Ishikawa (cell line): Measurements from ENCODE around the gene CA14.

ENCODE experiments used
- CEBPB ChIP-seq: IDR thresholded peaks from 2 replicates; pipeline ENCODE4 v1.6.1; 2012
- CREB1 ChIP-seq: IDR thresholded peaks from 2 replicates; pipeline ENCODE4 v1.6.1; 2012; ENCODE audit warnings: low read depth
- EGR1 ChIP-seq: IDR thresholded peaks from 2 replicates; pipeline ENCODE4 v1.6.1; 2012
- EP300 ChIP-seq: IDR thresholded peaks from 2 replicates; pipeline ENCODE4 v1.6.1; 2012; ENCODE audit warnings: borderline replicate concordance
- FOXM1 ChIP-seq: IDR thresholded peaks from 2 replicates; pipeline ENCODE4 v1.6.1; 2012; ENCODE audit warnings: low read depth, borderline replicate concordance
- NFIC ChIP-seq: IDR thresholded peaks from 2 replicates; pipeline ENCODE4 v1.6.1; 2012
- RAD21 ChIP-seq: IDR thresholded peaks from 2 replicates; pipeline ENCODE4 v1.6.1; 2012; ENCODE audit warnings: low read depth
- TAF1 ChIP-seq: IDR thresholded peaks from 2 replicates; pipeline ENCODE4 v1.6.1; 2012; ENCODE audit warnings: low read depth, mild to moderate bottlenecking
- TCF12 ChIP-seq: IDR thresholded peaks from 2 replicates; pipeline ENCODE4 v1.6.1; 2012; ENCODE audit warnings: low read depth
- TEAD4 ChIP-seq: IDR thresholded peaks from 2 replicates; pipeline ENCODE4 v1.6.1; 2012
- YY1 ChIP-seq: IDR thresholded peaks from 2 replicates; pipeline ENCODE4 v1.6.1; 2012; ENCODE audit warnings: low read depth
- ZBTB7A ChIP-seq: IDR thresholded peaks from 2 replicates; pipeline ENCODE4 v1.6.1; 2012; ENCODE audit warnings: low read depth
- TF ChIP-seq, protein P1 (sequence below): IDR thresholded peaks from 2 replicates; pipeline ENCODE4 v1.6.1; 2012
- TF ChIP-seq, protein P2 (sequence below): IDR thresholded peaks from 2 replicates; pipeline ENCODE4 v1.6.1; 2012
- TF ChIP-seq, protein P3 (sequence below): IDR thresholded peaks from 2 replicates; pipeline ENCODE4 v1.6.1; 2012; ENCODE audit warnings: low read depth, mild to moderate bottlenecking

Gene CA14

GRCh38 chr1:150213170-150214098, 44.1 kb upstream of the CA14 start:
- TF ChIP-seq RAD21, result peak; percentile 16; the same call in 1 of the 2 replicates
- TF ChIP-seq TAF1, result peak; percentile 38; the same call in 1 of the 2 replicates
- TF ChIP-seq ZBTB7A, result no peak
- TF ChIP-seq, protein P1, sequence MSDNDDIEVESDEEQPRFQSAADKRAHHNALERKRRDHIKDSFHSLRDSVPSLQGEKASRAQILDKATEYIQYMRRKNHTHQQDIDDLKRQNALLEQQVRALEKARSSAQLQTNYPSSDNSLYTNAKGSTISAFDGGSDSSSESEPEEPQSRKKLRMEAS, result peak; percentile 47
- TF ChIP-seq, protein P2, sequence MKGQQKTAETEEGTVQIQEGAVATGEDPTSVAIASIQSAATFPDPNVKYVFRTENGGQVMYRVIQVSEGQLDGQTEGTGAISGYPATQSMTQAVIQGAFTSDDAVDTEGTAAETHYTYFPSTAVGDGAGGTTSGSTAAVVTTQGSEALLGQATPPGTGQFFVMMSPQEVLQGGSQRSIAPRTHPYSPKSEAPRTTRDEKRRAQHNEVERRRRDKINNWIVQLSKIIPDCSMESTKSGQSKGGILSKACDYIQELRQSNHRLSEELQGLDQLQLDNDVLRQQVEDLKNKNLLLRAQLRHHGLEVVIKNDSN, result peak; percentile 93

DNA sequence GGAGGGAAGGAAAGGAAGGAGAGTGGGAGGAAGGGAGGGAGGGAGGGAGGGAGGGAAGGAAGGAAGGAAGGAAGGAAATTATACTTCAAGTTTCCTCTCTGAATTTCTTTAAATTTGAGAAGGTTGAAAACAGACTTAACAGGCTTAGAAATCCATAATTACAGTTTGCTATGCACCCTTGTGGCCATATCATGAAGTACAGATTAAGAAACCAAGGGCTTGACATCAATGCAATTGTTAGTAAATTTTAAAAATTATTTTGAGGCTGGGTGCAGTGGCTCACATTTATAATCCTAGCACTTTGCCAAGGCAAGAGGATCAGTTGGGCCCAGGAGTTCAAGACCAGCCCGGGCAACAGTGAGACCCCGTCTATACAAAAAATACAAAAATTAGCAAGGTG, 36.0 kb upstream of the CA14 start:
- TF ChIP-seq CREB1 (no peak), TAF1 (no peak), EGR1 (no peak), RAD21 (peak; percentile 22; the same call in 1 of the 2 replicates), ZBTB7A (no peak)
- TF ChIP-seq, protein P1, result no peak
- TF ChIP-seq, protein P2, result no peak

GRCh38 chr1:150224983-150225382, 32.6 kb upstream of the CA14 start:
- no peak for TF ChIP-seq FOXM1
- TF ChIP-seq, protein P2, result no peak
- no peak for TF ChIP-seq EGR1
- TF ChIP-seq, protein P1, result no peak
- no peak for TF ChIP-seq TEAD4
- TF ChIP-seq, protein P3, sequence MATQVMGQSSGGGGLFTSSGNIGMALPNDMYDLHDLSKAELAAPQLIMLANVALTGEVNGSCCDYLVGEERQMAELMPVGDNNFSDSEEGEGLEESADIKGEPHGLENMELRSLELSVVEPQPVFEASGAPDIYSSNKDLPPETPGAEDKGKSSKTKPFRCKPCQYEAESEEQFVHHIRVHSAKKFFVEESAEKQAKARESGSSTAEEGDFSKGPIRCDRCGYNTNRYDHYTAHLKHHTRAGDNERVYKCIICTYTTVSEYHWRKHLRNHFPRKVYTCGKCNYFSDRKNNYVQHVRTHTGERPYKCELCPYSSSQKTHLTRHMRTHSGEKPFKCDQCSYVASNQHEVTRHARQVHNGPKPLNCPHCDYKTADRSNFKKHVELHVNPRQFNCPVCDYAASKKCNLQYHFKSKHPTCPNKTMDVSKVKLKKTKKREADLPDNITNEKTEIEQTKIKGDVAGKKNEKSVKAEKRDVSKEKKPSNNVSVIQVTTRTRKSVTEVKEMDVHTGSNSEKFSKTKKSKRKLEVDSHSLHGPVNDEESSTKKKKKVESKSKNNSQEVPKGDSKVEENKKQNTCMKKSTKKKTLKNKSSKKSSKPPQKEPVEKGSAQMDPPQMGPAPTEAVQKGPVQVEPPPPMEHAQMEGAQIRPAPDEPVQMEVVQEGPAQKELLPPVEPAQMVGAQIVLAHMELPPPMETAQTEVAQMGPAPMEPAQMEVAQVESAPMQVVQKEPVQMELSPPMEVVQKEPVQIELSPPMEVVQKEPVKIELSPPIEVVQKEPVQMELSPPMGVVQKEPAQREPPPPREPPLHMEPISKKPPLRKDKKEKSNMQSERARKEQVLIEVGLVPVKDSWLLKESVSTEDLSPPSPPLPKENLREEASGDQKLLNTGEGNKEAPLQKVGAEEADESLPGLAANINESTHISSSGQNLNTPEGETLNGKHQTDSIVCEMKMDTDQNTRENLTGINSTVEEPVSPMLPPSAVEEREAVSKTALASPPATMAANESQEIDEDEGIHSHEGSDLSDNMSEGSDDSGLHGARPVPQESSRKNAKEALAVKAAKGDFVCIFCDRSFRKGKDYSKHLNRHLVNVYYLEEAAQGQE, result no peak
- no peak for TF ChIP-seq TAF1
- no peak for TF ChIP-seq CEBPB
- TF ChIP-seq ZBTB7A, result no peak
- no peak for TF ChIP-seq YY1
- TF ChIP-seq EP300, result no peak
- TF ChIP-seq NFIC, result no peak
- TF ChIP-seq TCF12, result no peak

DNA sequence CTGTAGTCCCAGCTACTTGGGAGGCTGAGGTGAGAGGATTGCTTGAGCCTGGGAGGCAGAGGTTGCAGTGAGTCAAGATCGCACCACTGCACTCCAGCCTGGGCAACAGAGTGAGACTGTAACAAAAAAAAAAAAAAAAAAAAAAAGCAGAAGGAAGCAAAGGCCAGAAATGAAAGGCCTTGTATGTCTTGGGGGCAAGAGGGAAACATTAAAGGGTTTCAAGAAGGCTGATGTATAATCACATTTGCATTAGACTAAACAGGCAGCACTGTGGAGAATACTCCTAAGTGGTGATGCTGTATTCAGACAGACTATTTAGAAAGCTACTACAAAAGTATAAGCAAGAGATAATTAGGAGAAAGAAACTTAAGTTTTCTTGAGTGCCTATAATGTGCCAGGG, 32.0 kb upstream of the CA14 start:
- TF ChIP-seq EP300 (no peak), EGR1 (no peak), FOXM1 (no peak), YY1 (no peak), CREB1 (no peak), CEBPB (no peak), NFIC (no peak), TAF1 (no peak), ZBTB7A (no peak)

DNA sequence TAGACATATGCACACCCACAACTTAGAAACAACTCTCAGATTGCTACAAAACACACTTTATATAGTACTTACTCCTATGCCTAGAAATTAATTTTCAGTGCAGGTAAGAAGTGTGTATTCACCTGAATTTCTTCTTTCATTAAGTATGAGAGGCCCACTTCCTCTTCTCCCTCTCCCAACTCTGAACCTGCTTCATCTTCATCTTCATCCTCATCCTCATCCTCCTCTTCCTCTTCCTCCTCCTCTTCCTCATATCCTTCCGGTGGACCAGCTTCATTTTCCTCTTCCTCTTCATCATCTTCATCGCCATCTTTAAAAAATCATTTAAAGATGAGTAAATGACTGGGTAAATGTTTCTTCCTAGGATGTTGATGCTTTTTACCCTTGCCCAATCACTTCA, 31.1 kb upstream of the CA14 start:
- TF ChIP-seq FOXM1 (no peak), ZBTB7A (no peak), EP300 (no peak), TAF1 (no peak), EGR1 (no peak), RAD21 (no peak), NFIC (no peak), TCF12 (no peak), TEAD4 (no peak), CEBPB (no peak), CREB1 (no peak)
- TF ChIP-seq, protein P1, result no peak
- TF ChIP-seq, protein P2, result no peak

DNA sequence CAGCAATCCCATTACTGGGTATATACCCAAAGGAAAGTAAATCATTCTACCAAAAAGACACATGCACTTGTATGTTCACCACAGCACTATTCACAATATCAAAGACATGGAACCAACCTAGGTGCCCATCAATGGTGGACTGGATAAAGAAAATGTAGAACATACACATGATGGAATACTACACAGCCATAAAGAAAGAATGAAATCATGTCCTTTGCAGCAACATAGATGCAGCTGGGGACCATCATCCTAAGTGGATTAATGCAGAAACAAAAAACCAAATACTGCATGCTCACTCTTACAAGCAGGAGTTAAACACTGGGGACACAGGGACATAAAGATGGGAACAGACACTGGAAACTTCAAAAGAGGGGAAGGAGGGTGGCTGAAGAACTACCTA, 30.3 kb upstream of the CA14 start:
- no peak for TF ChIP-seq TCF12
- TF ChIP-seq, protein P3, result no peak
- no peak for TF ChIP-seq NFIC
- TF ChIP-seq EGR1, result no peak
- no peak for TF ChIP-seq FOXM1
- TF ChIP-seq CREB1, result no peak
- no peak for TF ChIP-seq RAD21
- no peak for TF ChIP-seq TEAD4
- no peak for TF ChIP-seq TAF1
- TF ChIP-seq EP300, result no peak
- TF ChIP-seq CEBPB, result no peak
- TF ChIP-seq, protein P1, result no peak
- TF ChIP-seq ZBTB7A, result no peak
- TF ChIP-seq, protein P2, result no peak
- no peak for TF ChIP-seq YY1
